Calu3 (cell line): ENCODE measurements around the gene AGA. TPM values are rescaled to one million over a fixed set of nuclear protein-coding genes. Genes with fewer than 3 reads are reported as not detected.

Experiments used
- BruUV-seq: library from RNA; stranded (reverse); fragments of 400-500 nt; replicated peaks from 2 replicates; lab custom pipeline; 2021; lab: Mats Ljungman, UMichigan
- CTCF ChIA-PET: fragments of 300-600 bp; sonication (Branson Sonifier 250); formaldehyde crosslinking; loops from one replicate; lab custom pipeline; 2022; ENCODE audit warnings: antibody characterized with exemption; lab: Charles Lee
- DNase-seq: peaks from one replicate; pipeline ENCODE4 v3.0.0; 2022
- H3K27ac Mint-ChIP-seq: one replicate; pipeline ENCODE4 v1.8.0; 2022; ENCODE audit warnings: mixed read lengths; ENCODE audit not compliant: unreplicated experiment
- H3K27me3 Mint-ChIP-seq: one replicate; pipeline ENCODE4 v1.8.0; 2022; ENCODE audit warnings: mixed read lengths; ENCODE audit not compliant: unreplicated experiment
- H3K36me3 Mint-ChIP-seq: one replicate; pipeline ENCODE4 v1.8.0; 2022; ENCODE audit warnings: mild to moderate bottlenecking, moderate library complexity, mixed read lengths; ENCODE audit not compliant: insufficient read depth, unreplicated experiment
- H3K4me1 Mint-ChIP-seq: one replicate; pipeline ENCODE4 v1.8.0; 2022; ENCODE audit warnings: mild to moderate bottlenecking, low read depth, mixed read lengths; ENCODE audit not compliant: unreplicated experiment
- H3K4me3 Mint-ChIP-seq: one replicate; pipeline ENCODE4 v1.8.0; 2022; ENCODE audit warnings: mild to moderate bottlenecking, low read depth, moderate library complexity, mixed read lengths; ENCODE audit not compliant: unreplicated experiment
- H3K9me3 Mint-ChIP-seq: one replicate; pipeline ENCODE4 v1.8.0; 2022; ENCODE audit warnings: low read depth, mixed read lengths; ENCODE audit not compliant: unreplicated experiment
- intact Hi-C: fragments of 100-400 bp; cut with micrococcal nuclease; formaldehyde crosslinking; loops from one replicate; pipeline ENCODE4 v1.10.0; 2022; ENCODE audit not compliant: unreplicated experiment
- total RNA-seq: library from RNA; stranded (reverse); gene quantifications from 2 replicates; pipeline ENCODE4 v1.2.3, GENCODE V29; 2022
- TF ChIP-seq, protein P1 (sequence below): fragments of 200-600 bp; IDR thresholded peaks from one replicate; pipeline ENCODE4 v1.8.0; 2022; ENCODE audit warnings: antibody characterized with exemption; ENCODE audit not compliant: unreplicated experiment

AGA gene
- total RNA-seq, 1 experiment from 2014 or later = 21.5 TPM

DNA sequence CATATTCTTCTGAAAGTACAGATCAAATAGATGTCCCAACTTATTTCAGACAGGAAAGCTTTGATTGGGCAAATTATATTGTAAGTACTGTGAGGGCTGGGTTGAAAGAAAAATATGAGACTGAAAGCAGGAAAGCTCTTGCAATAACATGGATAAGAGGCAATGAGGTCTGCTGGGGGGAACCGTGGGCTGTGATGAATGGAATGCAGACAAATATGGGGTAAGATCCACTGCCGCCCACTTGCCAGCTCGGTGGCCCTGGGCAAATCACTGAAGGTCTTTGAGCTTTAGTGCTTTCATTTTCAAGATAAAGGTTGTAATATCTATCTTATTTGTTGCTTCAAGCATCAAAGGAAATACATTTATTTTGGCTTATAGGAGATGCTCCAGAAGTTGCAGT is 51.0 kb downstream of the AGA start:
- CTCF ChIA-PET = no interaction called here
- Mint-ChIP-seq H3K27me3 (no peaks in the 10 kb centered on the region), H3K4me1 (peaks cover 8% of the 10 kb centered on the region), H3K27ac (no peak overlapping the region), H3K9me3 (no peaks in the 10 kb centered on the region), H3K4me3 (no peak overlapping the region), H3K36me3 (no peaks in the 10 kb centered on the region)
- BruUV-seq = no TSS peak
- TF ChIP-seq, protein P1, sequence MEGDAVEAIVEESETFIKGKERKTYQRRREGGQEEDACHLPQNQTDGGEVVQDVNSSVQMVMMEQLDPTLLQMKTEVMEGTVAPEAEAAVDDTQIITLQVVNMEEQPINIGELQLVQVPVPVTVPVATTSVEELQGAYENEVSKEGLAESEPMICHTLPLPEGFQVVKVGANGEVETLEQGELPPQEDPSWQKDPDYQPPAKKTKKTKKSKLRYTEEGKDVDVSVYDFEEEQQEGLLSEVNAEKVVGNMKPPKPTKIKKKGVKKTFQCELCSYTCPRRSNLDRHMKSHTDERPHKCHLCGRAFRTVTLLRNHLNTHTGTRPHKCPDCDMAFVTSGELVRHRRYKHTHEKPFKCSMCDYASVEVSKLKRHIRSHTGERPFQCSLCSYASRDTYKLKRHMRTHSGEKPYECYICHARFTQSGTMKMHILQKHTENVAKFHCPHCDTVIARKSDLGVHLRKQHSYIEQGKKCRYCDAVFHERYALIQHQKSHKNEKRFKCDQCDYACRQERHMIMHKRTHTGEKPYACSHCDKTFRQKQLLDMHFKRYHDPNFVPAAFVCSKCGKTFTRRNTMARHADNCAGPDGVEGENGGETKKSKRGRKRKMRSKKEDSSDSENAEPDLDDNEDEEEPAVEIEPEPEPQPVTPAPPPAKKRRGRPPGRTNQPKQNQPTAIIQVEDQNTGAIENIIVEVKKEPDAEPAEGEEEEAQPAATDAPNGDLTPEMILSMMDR = no peak
- DNase-seq = no peak
- intact Hi-C loops = no loop called here

DNA sequence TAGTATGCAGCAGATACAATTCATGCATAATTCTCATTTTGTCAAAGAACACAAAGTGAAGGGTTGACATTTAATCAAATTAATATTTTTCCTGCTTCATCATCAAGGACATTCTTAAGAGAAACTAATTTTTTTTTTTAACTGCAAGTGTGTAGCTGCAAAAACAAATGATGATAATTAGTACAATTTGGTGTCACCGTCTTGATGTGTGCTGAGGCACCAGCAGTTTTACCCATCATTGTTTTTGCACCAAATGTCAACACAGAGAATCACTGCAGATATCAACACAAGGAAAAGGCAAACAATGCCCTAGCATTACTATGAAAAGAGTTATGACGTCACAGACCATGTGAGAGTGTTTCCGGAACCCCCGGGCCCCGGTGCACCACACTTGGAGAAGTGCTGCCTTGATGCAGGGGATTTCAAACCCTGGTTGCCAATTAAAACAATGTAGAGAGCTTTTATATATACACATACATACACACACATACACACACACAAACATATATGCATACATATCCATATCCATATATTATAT is 55.9 kb downstream of the AGA start:
- no TSS peak for BruUV-seq
- TF ChIP-seq, protein P1 = no peak
- DNase-seq = no peak
- Mint-ChIP-seq H3K27ac (no peak overlapping the region), H3K27me3 (no peaks in the 10 kb centered on the region), H3K4me1 (peaks cover 8% of the 10 kb centered on the region), H3K9me3 (no peaks in the 10 kb centered on the region), H3K4me3 (no peak overlapping the region), H3K36me3 (no peaks in the 10 kb centered on the region)
- CTCF ChIA-PET = no interaction called here
- intact Hi-C loops = no loop called here

DNA sequence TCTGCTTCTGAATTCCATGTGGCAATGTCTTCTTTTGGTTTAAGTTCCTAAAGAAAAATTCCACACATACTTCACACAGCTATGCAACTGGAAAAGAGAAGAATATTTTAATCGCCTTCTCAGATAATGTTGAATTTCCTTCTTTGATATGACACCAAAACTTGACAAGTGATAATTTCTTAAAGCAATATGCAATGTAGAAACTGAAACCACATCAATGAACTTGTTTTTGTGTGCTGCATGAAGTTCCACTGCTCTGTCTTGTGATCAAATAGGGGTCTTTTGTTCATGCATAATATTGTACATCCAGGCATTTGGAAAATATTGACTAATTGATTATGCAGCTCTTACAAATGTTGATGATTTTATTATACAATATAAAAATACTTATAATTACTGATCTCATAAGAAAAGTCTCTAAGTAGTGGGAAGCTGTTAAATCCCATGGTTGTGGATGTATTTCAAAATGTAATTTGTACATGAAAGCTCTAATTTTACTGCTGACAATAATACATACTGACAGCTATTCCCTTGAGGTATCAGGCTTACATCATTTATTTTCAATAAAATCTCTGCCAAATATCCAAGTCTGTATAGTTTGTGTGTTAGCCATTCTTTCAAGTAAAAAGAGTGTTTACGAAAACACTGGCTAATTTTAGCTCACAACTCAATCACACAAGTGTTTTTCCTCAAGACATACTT is 56.5 kb downstream of the AGA start:
- H3K27ac Mint-ChIP-seq = no peak overlapping the region
- CTCF ChIA-PET = no interaction called here
- intact Hi-C loops = no loop called here
- H3K36me3 Mint-ChIP-seq = no peaks in the 10 kb centered on the region
- H3K4me1 Mint-ChIP-seq = peaks cover 8% of the 10 kb centered on the region
- no peak for DNase-seq
- TF ChIP-seq, protein P1 = no peak
- no peaks in the 10 kb centered on the region for H3K9me3 Mint-ChIP-seq
- BruUV-seq = no TSS peak
- H3K27me3 Mint-ChIP-seq = no peaks in the 10 kb centered on the region
- H3K4me3 Mint-ChIP-seq = no peak overlapping the region

DNA sequence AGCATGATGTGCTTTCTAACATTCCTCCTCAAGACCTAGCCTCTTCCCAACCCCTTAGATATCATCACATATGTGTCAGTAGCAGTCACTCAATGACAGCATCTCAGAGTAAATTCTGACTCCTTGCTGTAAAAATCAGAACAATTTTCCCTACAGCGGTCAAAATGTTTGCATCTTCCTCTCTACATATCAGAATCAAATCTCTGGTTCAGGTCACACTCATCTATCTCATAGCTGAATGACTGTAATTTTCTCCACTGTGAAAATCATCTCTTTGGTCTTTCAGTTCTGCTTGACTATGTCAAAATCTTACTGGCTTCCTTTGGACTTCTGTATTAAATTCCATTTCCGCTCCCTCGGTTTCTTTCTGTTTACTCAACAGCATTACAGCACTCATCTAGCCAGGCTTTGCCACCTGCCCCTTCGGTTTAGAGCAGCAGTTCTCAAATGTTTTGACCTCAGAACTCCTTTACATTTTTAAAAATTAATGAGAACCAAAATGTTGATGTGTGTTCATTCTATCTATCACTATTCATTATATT is 57.3 kb downstream of the AGA start:
- BruUV-seq = no TSS peak
- intact Hi-C loops = no loop called here
- no peaks in the 10 kb centered on the region for H3K9me3 Mint-ChIP-seq
- DNase-seq = no peak
- H3K4me1 Mint-ChIP-seq = peaks cover under 1% of the 10 kb centered on the region
- H3K27me3 Mint-ChIP-seq = no peaks in the 10 kb centered on the region
- CTCF ChIA-PET = no interaction called here
- TF ChIP-seq, protein P1 = no peak
- H3K4me3 Mint-ChIP-seq = no peak overlapping the region
- no peak overlapping the region for H3K27ac Mint-ChIP-seq
- H3K36me3 Mint-ChIP-seq = no peaks in the 10 kb centered on the region
